ENCODE results near the gene SLC8A1. TPM values are rescaled to one million over a fixed set of nuclear protein-coding genes. Genes with fewer than 3 reads are reported as not detected.
A peak's percentile ranks its signal among the peaks of the same experiment; 100 is the strongest.

The SLC8A1 gene
- polyA plus RNA-seq, 1 donor: 7.2 TPM

DNA sequence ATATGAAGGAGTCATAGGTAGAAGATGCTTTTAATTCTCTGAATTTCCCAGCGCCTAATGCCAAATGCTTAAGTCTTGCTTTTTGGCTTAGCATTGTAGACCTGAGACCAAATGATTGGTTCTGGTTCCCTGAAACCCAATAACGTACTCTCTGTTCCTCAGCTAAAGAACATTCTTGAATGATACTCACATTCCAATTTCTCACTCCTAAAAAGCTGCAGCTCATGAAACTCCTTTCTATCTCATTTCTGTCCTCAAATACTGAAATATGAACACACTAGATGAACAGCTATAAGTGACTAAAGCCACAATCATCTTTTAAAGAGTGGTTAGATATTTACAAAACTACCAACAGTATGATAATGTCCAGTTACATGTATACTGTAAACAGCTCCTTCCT lies 272.1 kb downstream of the SLC8A1 start:
- no peak for DNase-seq

DNA sequence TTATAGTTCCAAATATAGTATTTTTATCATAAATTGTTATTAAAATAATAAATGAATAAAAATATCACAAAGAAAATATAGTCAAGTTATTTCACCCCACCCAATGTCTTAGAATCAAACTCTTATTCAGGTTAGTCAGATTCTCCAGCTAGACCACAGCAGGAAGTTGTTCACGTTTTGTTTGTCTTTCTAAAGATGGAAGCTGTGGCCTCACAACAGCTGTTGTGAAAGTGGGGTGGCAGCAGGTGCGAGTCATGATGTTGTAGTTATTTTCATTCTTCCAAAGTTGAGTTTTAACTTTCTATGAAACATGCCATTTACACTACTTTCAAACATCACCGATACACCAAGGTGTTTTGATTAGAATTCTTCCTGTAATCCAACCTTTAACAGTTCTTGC lies 272.9 kb downstream of the SLC8A1 start:
- DNase-seq: no peak

DNA sequence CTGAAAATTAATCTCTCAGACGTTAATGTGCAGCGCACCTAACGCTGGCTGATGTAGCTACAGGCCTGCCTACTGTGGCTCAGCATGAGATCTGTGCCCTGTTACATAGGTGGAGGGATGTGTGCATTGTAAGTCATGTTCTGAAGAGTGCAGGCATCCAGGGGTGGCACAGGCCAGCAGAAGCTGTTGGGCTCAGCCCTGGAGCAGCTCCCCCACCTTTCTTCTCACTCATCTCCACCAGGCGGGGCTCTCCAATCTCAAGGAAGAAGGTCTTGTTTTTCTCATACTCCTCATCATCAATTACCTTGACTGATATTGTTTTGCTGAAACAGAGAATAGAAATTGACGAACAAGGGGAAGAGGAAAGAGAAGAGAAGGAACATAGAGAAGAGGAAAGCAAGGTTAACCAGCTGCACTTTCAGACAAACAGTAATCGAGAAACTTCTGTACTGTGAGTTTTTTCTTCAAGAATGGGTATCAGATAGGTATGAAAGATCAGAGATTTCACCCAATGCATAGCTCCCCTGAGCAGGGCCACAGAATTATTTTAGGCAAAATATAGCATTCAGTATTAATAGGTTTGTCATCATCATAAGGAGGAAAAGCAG lies 273.6 kb downstream of the SLC8A1 start:
- DNase-seq: no peak

DNA sequence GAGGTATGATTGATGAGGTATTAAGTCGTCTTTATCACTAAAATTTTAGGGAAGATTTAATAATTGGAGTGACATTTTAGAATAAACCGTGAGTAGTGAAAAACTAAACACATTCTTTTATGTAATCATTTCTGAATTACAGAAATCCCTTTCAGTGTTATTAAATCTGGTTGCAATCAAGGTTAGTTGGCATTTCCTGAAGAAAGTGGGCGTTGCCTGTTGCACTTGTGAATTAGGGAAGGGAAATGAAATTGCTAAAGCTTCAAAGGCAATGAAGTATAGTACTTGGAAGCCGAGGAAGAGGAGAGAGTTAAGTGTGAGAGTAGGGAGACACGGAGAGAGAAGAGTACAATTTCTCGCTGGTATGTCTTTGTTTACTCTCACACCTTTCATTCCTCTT lies 274.5 kb downstream of the SLC8A1 start:
- DNase-seq: no peak

DNA sequence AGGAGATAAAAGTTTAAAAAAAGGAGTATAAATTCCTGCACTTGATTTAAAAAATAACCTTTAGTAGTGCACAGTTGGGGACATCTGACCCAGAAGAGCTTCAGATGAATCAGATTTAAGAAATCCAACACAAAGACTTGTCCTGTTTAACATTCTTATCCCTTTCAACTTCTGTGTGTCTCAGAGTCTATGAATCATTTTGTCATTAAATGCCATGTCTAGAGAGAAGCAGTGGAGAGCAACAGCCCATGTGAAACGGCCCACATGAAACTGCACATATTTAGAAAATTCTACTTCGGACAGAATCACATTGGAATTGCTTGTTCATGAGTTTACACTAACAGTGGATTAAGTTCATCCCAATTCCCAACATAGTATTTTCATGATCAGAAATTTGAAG lies 278.6 kb downstream of the SLC8A1 start:
- no peak for DNase-seq

DNA sequence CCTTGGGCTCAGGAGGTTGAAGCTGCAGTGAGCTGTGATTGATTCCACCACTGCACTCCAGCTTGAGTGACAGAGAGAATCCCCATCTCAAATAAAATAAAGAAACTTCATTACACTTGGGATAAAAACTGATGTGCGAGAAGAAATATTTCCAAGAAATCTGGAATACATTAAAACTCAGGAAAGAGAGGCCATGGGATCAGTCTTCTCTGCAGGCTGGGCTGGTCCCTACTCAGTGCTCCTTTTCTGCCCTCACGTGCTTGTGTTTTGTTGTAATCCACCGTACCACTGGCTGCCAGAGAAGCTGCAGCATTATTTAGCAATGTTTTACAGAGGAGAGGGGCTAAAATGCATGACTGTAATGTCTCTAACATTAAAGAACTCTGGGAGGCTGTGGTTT lies 282.0 kb downstream of the SLC8A1 start:
- no peak for DNase-seq

DNA sequence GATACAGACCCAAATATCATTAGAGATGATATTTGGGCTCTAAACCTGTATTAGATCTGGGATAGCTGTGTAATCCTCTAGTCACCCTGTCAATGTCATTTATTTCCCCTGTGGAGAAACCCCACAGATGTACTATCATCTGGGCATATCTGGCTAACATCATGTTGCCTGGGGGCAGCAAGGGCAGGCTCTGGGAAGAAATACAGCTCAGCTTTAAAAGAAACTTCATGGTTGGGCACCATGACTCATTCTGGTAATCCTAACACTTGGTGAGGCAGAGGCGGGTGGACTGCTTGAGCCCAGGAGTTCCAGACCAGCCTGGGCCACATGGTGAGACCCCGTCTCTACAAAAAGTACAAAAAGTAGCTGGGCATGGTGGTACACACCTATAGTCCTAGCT lies 282.5 kb downstream of the SLC8A1 start:
- no peak for DNase-seq

DNA sequence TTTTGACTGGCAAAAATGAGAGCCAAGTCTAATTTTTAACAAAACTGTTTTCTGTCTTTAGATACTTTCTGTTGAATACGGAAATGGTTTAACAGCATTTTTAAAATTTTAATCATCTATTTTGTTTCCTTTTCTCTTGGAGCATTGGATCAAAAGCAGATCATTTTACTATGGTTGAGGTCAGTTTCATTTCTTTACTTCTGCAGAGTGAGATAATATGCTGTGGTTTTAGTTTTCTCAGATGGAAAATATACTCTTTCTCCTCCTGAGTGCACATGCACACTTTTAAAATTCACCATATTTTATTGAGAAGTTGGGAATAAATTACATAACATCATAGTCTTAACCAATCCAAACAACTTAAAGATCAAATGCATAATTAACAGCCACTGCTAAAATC lies 283.3 kb downstream of the SLC8A1 start:
- DNase-seq: no peak

DNA sequence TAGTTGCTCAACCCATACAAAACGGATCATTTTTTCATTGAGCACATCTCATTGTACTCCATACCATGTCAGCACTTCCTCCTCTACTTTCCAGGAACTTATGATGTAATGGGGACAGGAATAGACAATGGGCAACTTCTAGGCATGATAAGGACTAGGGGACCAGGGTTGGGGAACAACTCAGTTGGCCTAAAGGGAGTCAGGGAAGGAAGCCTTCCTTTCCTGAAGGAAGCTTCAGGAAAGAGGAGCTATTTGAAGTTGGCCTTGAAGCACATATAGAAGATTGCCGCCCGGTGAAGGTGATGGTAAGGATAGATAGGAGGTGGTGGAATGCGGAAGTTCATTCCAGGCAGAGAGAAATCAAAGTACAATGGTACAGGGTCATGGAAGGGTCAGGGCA lies 283.9 kb downstream of the SLC8A1 start:
- DNase-seq: no peak

DNA sequence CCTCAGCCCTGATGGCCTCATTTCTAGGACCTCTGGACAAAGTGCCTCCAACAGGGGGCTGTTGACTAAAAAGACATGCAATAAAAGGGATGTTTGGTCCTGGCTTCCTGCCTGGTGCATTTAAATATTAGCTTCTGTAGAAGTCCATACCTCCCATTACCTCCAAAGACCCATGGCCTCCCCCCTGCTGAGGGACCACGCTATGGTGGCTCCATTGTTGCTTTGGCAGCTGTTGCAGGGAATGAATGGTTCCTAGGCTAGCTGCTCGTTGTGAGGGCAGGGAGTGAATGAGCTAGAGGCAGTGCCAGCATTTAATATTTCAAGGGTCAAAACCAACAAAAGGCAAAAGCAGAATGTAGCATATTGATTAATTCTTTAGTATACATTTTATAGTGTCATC lies 285.9 kb downstream of the SLC8A1 start:
- DNase-seq: no peak

DNA sequence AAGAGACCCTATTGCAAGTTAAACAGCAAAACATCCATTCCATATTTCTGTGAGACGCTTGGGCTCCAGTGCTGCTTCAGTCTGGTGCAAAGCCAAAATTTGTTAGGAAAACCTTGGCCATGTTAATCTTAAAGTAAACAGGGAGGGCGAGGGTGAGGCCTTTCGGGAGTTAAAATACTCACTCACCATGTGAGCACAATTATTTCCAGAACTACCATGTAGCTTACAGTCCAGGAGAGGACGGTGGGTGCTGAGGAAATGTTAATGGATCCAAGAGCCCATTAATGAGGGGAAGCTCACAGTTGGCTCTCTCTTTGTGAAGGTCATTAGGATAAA lies 286.4 kb downstream of the SLC8A1 start:
- DNase-seq: no peak

DNA sequence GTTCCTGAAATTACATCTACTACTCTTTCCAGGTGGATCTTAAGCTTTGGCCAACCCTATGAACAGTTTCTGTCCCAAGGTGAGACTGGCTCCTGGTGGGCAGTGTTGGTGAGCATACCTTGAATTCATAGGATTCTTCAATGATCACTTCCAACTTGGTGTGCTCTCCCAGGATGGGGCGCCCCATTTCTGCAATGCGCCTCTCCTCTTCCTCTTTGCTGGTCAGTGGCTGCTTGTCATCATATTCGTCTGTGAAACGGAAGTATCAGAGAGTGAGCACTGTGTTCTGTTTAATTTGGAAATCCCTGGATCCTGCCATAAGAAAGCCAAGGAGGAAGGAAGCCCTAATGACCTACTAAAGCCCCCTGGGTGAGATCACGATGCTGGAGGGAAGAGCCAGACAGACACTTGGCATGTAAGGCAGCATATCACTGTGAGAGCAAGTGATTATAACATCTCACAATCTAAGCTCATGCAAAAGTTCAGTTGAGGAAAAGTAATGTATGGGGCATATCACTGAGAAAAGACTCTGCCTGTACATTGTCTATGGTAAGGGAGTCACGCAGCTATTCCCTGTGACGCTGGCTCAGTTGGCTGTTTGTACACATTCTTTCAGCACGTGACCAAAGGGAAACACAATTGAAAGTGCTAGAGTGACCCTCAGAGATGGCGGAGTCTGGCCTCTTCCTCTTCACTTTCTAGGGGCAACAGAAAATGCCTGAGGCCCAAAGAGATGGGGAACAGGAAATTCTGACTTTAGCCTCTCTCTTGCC lies 287.0 kb downstream of the SLC8A1 start:
- DNase-seq: peak; percentile 47

DNA sequence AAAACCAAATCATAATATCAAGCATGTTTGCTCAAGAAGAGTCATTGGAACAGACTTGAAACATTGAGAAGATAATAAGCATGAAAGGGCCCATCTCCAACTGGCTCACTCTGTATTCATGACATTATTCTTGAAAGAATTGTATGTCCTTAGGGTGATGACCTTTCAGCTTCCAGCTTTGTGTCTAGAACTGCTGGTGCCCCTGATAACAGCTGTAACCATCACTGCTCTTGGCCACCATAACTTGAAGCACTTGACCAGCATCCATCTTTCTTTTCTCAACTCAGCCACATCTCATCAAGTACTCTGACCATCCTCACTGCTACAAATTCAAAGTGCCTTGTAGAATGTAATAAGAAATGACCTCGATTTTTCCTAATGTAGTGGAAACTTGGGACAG lies 289.9 kb downstream of the SLC8A1 start:
- DNase-seq: no peak

DNA sequence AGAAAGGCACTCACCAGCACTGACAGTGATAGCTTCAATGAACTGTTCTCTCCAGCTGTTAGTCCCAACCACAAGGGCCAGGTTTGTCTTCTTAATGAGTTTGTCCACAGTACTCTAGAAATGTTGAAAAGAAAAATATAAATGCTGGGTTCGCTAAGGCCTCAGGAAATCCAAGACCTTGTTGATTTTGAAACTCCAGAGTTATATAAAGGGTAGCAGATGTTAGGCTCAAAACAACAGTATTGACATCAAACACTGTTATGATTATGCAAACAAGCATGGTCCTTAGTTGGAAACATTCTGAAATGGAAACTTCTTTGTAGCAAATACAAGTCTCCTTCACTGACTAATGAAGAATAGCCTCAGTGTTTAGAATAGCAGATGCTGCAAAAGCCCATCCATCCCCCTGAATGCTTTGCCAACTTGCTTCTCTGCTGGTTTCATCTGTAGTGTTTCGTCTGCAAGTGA lies 291.1 kb downstream of the SLC8A1 start:
- DNase-seq: no peak

DNA sequence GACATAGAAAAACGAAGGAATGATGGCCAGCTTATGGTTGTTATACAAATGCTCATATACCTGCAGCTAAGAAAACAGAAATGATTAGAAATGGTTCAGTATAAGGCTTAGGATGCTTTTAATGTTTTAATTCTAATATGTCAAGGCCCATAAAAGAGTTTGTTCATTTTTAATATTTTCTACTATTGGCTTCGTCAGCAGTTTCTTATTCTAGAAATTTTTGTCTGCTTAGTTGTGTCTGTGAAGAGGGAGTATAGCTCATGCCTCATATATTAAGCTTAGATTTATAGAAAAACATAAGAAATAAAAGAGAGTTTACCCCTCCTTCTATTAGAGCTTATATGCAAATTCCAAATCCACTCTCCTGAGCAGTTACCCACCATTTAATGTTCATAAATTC lies 292.6 kb downstream of the SLC8A1 start:
- DNase-seq: no peak

DNA sequence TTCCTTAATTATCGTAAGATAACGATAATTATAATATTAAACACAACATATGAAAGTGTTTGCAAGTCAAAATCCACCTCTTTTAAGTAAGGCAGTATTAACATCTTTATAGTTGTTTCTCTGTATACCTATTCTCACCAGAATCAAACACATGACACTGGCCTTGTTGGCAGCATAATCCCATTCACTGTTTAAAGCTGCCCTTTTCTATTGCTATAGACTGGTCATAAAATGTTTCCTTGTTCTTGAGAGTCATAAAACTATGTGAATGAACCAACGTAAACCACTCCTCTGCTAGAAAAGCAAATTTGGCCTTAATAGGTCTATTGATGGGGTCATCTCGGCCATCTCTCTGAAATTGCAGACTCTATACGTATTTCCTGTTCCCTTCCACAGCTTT lies 293.1 kb downstream of the SLC8A1 start:
- DNase-seq: no peak

DNA sequence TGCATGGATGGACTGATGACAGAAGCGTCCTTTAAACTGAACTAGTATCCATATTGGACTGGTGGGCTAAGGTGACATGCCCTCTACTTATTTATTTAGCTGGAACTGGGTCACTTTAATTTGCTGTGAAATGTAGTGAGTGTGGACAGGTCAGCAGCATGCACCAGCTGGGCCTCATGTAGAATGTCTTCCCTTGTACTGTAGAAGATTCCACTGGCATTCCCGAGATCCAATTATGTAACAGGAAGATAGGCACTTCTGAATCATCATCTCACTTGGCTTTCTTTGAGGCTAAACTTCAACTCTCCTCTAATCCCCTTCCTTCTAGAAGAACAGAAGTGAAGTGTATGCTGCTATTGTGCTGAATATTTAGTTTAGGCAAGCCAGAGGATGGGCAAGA lies 296.2 kb downstream of the SLC8A1 start:
- DNase-seq: no peak

DNA sequence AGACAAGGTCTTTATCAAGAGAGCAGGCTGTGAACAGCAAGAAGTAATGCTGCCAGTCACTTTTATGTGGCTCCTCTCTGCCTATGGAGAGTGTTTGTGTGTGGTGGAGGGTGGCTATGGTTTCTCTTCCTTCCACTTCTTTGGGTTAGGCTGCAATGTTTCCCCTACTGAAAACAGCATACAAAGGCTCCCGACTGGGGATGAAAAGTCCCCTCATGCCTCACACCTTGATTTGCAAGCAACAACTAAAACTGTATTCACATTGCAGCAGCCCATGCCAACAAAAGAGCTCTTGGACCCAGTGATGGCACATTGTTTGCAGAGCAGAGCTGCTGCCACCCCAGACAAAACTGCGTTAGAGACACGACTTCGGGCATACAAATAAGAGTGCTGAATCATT lies 301.6 kb downstream of the SLC8A1 start:
- no peak for DNase-seq

DNA sequence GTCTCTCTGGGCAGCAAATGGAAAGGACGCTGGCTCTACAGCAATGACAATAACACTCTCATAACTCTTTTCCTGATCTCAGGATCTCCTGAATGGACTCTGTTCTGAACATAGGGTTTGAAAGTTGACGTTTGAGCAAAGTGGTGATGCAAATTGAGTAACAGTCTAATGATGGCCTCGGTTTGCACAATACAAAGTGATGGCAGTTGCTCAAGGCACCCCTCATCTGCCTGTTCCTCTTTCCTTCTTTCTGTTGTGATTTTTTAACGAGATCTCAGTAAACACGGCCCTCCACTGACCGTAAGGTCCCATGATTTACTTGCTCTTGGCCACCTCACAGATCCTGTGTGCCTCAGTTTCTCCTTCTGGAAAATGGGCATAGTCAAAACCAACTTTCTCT lies 303.6 kb downstream of the SLC8A1 start:
- DNase-seq: no peak

DNA sequence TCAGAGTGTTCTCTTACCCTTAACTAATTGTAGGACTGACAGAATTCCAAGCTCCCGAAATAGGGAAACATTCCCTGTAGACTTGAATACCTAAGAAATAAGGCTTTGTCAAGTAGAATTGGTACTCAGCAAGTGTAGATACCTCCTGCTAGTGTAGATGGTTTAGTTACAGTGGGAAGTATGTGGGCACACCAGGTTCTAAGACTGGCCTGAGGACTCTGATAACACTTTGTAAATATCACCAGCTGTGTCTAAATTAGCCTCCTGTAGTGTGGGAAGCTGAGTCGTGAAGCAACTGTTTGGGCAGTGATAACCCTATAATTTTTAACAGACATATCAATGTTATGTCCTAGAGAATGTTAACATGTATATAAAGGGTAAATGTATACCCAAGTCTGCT lies 304.5 kb downstream of the SLC8A1 start:
- DNase-seq: no peak

DNA sequence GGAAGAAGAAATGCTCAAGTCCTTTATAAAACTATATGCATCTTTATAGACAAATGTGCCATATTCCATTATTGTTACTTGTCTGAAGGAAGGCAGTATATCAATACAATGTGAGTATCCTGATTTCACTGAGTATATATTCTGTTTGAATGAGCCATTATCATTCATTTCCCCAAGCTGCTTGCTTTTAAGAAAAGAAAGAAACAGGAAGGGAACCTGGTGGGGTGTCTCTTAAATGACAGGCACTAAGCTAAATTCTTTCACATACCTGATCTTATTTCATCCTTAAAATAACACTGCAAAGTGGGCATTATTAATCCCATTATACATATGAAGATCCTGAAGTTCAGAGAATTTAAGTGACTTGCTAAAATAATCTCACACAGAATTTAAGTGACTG lies 307.9 kb downstream of the SLC8A1 start:
- no peak for DNase-seq

DNA sequence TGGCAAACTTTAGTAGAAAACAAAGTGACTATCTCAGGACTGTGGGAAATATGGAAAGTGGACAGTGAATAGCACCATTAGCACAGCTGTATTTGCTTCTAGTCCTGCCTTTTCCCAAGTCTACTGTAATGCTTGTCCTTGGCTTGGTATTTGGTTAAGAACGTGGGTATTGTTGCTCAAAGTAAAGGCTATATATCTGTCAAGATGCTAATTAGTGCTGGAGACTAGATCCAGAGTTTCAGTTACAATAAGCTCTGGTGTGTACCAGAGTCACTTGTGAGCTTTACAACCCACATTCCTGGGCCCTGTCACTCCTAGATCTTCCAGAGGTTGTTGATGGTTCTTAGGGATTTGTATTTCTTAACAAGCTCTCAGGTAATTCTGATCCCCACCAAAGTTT lies 313.6 kb downstream of the SLC8A1 start:
- no peak for DNase-seq

DNA sequence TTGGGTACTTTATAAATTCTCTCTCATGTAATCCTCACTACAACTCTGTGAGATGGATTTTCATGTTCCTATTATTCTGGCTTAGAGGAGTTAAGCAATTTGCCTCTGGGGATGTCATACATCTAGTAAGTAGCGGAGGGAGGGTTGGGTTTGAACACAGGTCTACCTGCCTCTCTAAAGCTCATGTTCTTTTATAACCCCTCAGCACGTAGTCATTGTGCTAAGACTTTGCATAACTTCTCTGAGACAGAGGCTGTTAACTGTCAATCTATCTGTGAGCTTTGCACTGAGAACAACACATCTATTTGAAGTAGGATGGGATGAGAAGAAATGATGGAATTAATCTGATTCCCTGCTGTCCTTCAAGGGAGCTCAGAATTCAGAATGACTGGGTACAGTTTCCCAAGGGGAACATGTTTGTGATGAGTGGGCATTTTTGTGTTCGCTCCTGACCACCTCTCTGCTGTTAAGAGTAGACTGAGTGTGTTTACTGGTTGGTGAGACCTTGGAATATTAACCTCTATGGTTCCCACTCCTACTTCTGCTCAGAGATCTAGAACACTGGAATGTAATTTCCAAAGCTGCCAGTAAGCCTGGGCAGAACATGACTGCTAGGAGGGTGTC lies 320.7 kb downstream of the SLC8A1 start:
- no peak for DNase-seq

DNA sequence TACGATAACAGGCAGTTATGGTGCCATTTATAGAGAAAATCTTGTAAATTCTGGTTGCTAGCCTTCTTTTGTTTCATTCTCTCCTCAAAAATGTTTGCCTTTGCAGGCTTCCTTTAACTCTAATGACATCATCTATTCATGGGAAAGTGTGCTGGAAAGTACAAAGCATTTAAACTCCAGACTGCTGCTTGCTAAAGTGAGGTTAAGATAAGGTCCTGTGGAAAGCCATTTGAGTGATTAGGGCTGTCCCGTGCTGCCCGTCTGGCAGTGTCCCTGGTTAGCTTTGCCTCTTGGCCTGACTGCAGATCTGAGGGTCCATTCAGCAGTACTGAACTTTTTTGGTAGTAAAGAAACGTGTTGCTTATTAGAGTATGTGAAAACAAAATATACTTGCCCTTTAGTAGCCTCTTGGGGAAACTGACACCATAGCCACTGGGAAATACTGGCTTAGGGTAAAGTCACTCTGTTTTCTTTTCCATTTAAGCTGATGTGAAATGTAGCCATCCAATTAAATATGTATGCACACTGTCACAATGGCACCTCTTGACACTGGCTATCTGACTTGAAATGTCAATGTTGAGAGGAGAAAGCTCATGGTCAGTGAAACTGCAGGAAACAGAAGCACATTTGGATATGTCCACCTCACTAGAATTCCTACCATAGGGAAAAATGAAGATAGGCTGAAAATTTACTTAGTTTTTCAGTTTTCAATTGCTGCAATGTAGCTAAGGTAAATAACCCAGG lies 321.5 kb downstream of the SLC8A1 start:
- no peak for DNase-seq
